ENCODE data around the gene PALD1. TPM values are rescaled to one million over a fixed set of nuclear protein-coding genes. Genes with fewer than 3 reads are reported as not detected.
A peak's percentile ranks its signal among the peaks of the same experiment; 100 is the strongest.

The PALD1 gene
- total RNA-seq, 3 donors from 2014 or later: 1.9 to 7.5 (median 5.9) TPM

GRCh38 chr10:70498970-70499835, 20.6 kb downstream of the PALD1 start:
- Histone ChIP-seq H3K36me3 (no peaks in the 10 kb centered on the region), H3K9me3 (no peaks in the 10 kb centered on the region), H3K4me1 (peaks cover 0 to 5% of the 10 kb centered on the region in 2 donors), H3K27me3 (no peaks in the 10 kb centered on the region), H3K4me3 (no peak overlapping the region), H3K27ac (peak overlapping the region; percentile 72 to 75)
- intact Hi-C loops (cut with DNase I; ENCODE audit: low total_unique reads): no loop called here
- no peak for DNase-seq (ENCODE audit: low spot score in 2 of 2)
- TF ChIP-seq CTCF (IDR thresholded peaks at IDR 0.05) (no peak), POLR2AphosphoS5 (IDR thresholded peaks at IDR 0.05) (no peak), POLR2A (IDR thresholded peaks at IDR 0.05) (no peak)

- H3K27ac ChIP-seq: peak overlapping the region; percentile 72 to 75
- TF ChIP-seq POLR2A (IDR thresholded peaks at IDR 0.05): no peak
- no peak for TF ChIP-seq CTCF (IDR thresholded peaks at IDR 0.05)
- H3K4me3 ChIP-seq: no peak overlapping the region
- H3K36me3 ChIP-seq: no peaks in the 10 kb centered on the region
- H3K27me3 ChIP-seq: no peaks in the 10 kb centered on the region
- intact Hi-C loops (cut with DNase I; ENCODE audit: low total_unique reads): no loop called here
- no peak for DNase-seq (ENCODE audit: low spot score in 2 of 2)
- no peaks in the 10 kb centered on the region for H3K9me3 ChIP-seq
- H3K4me1 ChIP-seq: peaks cover 0 to 5% of the 10 kb centered on the region in 2 donors
Observed at GRCh38 chr10:70499836-70500167, 21.2 kb downstream of the PALD1 start.

- H3K27ac ChIP-seq: peak overlapping the region in 1 of 2 donors; percentile 72
- no peak for DNase-seq (ENCODE audit: low spot score in 2 of 2)
- TF ChIP-seq CTCF (IDR thresholded peaks at IDR 0.05): no peak
- TF ChIP-seq POLR2A (IDR thresholded peaks at IDR 0.05): no peak
- no peak for TF ChIP-seq POLR2AphosphoS5 (IDR thresholded peaks at IDR 0.05)
- no peaks in the 10 kb centered on the region for H3K36me3 ChIP-seq
- intact Hi-C loops (cut with DNase I; ENCODE audit: low total_unique reads): no loop called here
- no peaks in the 10 kb centered on the region for H3K27me3 ChIP-seq
- peaks cover 0 to 5% of the 10 kb centered on the region in 2 donors for H3K4me1 ChIP-seq
- no peak overlapping the region for H3K4me3 ChIP-seq
- no peaks in the 10 kb centered on the region for H3K9me3 ChIP-seq
Observed at GRCh38 chr10:70500368-70500767, 21.8 kb downstream of the PALD1 start.

GRCh38 chr10:70500812-70501301, 22.3 kb downstream of the PALD1 start:
- intact Hi-C loops (cut with DNase I; ENCODE audit: low total_unique reads): no loop called here
- no peak for TF ChIP-seq POLR2A (IDR thresholded peaks at IDR 0.05)
- peak in 1 of 3 donors; percentile 61 for TF ChIP-seq POLR2AphosphoS5 (IDR thresholded peaks at IDR 0.05)
- no peak for TF ChIP-seq CTCF (IDR thresholded peaks at IDR 0.05)
- no peaks in the 10 kb centered on the region for H3K36me3 ChIP-seq
- H3K27ac ChIP-seq: peak overlapping the region in 1 of 2 donors; percentile 8
- H3K27me3 ChIP-seq: no peaks in the 10 kb centered on the region
- peaks cover 0 to 5% of the 10 kb centered on the region in 2 donors for H3K4me1 ChIP-seq
- no peaks in the 10 kb centered on the region for H3K9me3 ChIP-seq
- DNase-seq (ENCODE audit: low spot score in 2 of 2): no peak
- H3K4me3 ChIP-seq: no peak overlapping the region

GRCh38 chr10:70502406-70502805, 23.8 kb downstream of the PALD1 start:
- H3K4me1 ChIP-seq: peaks cover 0 to 5% of the 10 kb centered on the region in 2 donors
- DNase-seq (ENCODE audit: low spot score in 2 of 2): no peak
- intact Hi-C loops (cut with DNase I; ENCODE audit: low total_unique reads): no loop called here
- no peaks in the 10 kb centered on the region for H3K36me3 ChIP-seq
- no peaks in the 10 kb centered on the region for H3K9me3 ChIP-seq
- H3K4me3 ChIP-seq: no peak overlapping the region
- no peak for TF ChIP-seq POLR2A (IDR thresholded peaks at IDR 0.05)
- no peak for TF ChIP-seq POLR2AphosphoS5 (IDR thresholded peaks at IDR 0.05)
- TF ChIP-seq CTCF (IDR thresholded peaks at IDR 0.05): no peak
- H3K27ac ChIP-seq: no peak overlapping the region
- no peaks in the 10 kb centered on the region for H3K27me3 ChIP-seq

Data from breast epithelium (tissue), 4 donors.